Panc1 (cell line): ENCODE measurements around the gene ABCF3. TPM values are rescaled to one million over a fixed set of nuclear protein-coding genes. Genes with fewer than 3 reads are reported as not detected.

Experiments
- ATAC-seq: fragments of 200-7000 bp; cut with Tn5 transposase; 2 replicates; pipeline ENCODE4 v1.9.1; 2020; ENCODE audit warnings: mild to moderate bottlenecking, moderate library complexity
- BruUV-seq: library from RNA; stranded (reverse); fragments of 400-500 nt; replicated peaks from 2 replicates; lab custom pipeline; 2021; lab: Mats Ljungman, UMichigan
- CTCF ChIA-PET: fragments of 300-600 bp; sonication (Branson Sonifier 250); formaldehyde crosslinking; loops from one replicate; lab custom pipeline; 2022; ENCODE audit warnings: antibody characterized with exemption; lab: Charles Lee
- POLR2A ChIA-PET: fragments of 300-600 bp; sonication (Branson Sonifier 250); formaldehyde crosslinking; loops from one replicate; lab custom pipeline; 2022; ENCODE audit warnings: antibody characterized with exemption; lab: Charles Lee
- DNase-seq: peaks from one replicate; pipeline ENCODE4 v3.0.0-alpha.2; 2010; ENCODE audit warnings: low read depth, low spot score
- H3K27ac ChIP-seq: 2 replicates; pipeline ENCODE4 v1.5.1; 2011; ENCODE audit warnings: mild to moderate bottlenecking, low read length, inconsistent platforms
- H3K27me3 ChIP-seq: fragments of 200-500 bp; sonication (Bioruptor generic); 2 replicates; pipeline ENCODE4 v1.6.0; 2014; ENCODE audit warnings: low read length, inconsistent platforms; ENCODE audit not compliant: control insufficient read depth, insufficient read depth
- H3K36me3 ChIP-seq: fragments of 200-500 bp; sonication (Bioruptor generic); 2 replicates; pipeline ENCODE4 v1.5.1; 2014; ENCODE audit warnings: inconsistent platforms, mild to moderate bottlenecking, low read length, moderate library complexity; ENCODE audit not compliant: control insufficient read depth, insufficient read depth
- H3K4me1 ChIP-seq: 2 replicates; pipeline ENCODE4 v1.5.1; 2011; ENCODE audit warnings: inconsistent platforms, mild to moderate bottlenecking, low read length, moderate library complexity; ENCODE audit not compliant: control insufficient read depth, insufficient read depth
- H3K4me3 ChIP-seq, 2 experiments: 2 replicates each; pipeline ENCODE4 v1.5.1; 2011 to 2012; ENCODE audit warnings: low read depth in 2 of 2, low read length in 2 of 2, mild to moderate bottlenecking in 2 of 2, inconsistent platforms in 1 of 2, moderate library complexity in 1 of 2
- H3K9me3 ChIP-seq: fragments of 200-500 bp; sonication (Bioruptor generic); 2 replicates; pipeline ENCODE4 v1.5.1; 2014; ENCODE audit warnings: low read depth, mild to moderate bottlenecking, inconsistent platforms, low read length, moderate library complexity; ENCODE audit not compliant: control insufficient read depth, insufficient read depth
- POLR2AphosphoS5 ChIP-seq: IDR thresholded peaks from 2 replicates; pipeline ENCODE4 v1.6.1; 2012; ENCODE audit warnings: mild to moderate bottlenecking, low read depth, low read length, moderate library complexity
- SIN3A ChIP-seq: IDR thresholded peaks from 2 replicates; pipeline ENCODE4 v1.6.1; 2012; ENCODE audit warnings: low read depth, mild to moderate bottlenecking, low read length, moderate library complexity, borderline replicate concordance; ENCODE audit not compliant: insufficient read depth
- TCF7L2 ChIP-seq: IDR thresholded peaks from 2 replicates; pipeline ENCODE4 v1.6.1; 2011; ENCODE audit warnings: mild to moderate bottlenecking, low read depth, low read length, inconsistent platforms
- in situ Hi-C: cut with HindIII; loops from 2 replicates; pipeline ENCODE4 v1.10.0; 2016; ENCODE audit warnings: low sequenced_read_pairs, low pct_unique_long_range_greater_than_20kb
- intact Hi-C: fragments of 100-400 bp; cut with micrococcal nuclease; formaldehyde crosslinking; loops from one replicate; pipeline ENCODE4 v1.10.0; 2022; ENCODE audit not compliant: unreplicated experiment
- total RNA-seq: library from RNA; stranded (reverse); gene quantifications from one replicate; pipeline ENCODE4 v1.2.1, GENCODE V29; 2021; ENCODE audit not compliant: unreplicated experiment
- TF ChIP-seq, protein P1 (sequence below), 2 experiments: IDR thresholded peaks; 2 replicates each; pipeline ENCODE4 v1.6.1; 2011 to 2012; ENCODE audit warnings: low read depth in 2 of 2, control low read depth in 1 of 2, low read length in 1 of 2, mild to moderate bottlenecking in 1 of 2, moderate library complexity in 1 of 2; ENCODE audit not compliant: insufficient read depth in 1 of 2
- TF ChIP-seq, protein P2 (sequence below): fragments of 450-650 bp; IDR thresholded peaks from 2 replicates; pipeline ENCODE4 v1.5.1; 2017; ENCODE audit warnings: mild to moderate bottlenecking

ABCF3 gene
- total RNA-seq, 1 experiment from 2014 or later = 101 TPM

DNA sequence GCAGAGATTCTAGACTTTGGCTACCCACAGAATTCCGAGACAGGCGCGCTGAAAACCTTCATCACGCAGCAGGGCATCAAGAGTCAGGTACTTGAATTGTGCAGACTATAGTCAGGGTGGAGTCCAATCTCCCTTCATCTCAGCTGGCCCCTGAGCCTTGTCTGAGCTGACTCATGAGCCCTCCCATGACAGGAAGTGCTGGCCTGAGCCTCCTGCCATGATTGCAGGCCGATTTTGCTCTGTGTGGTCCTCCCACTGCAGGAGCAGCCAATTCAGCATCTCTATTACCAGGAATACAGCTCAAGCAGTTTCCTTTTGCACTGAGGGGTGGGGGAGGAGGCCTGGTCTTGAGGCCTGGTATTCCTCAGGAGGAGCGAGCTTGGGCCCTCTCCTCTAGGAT is 5.8 kb upstream of the ABCF3 start:
- intact Hi-C loops (no loop called here), in situ Hi-C loops (no loop called here)
- Histone ChIP-seq H3K4me3 (no peak overlapping the region), H3K9me3 (no peaks in the 10 kb centered on the region), H3K36me3 (peaks cover 26% of the 10 kb centered on the region), H3K4me1 (peaks cover 19% of the 10 kb centered on the region), H3K27me3 (no peaks in the 10 kb centered on the region), H3K27ac (no peak overlapping the region)
- ATAC-seq = no peak
- ChIA-PET POLR2A (no interaction called here), CTCF (no interaction called here)
- TF ChIP-seq TCF7L2 = no peak
- TF ChIP-seq SIN3A = no peak
- TF ChIP-seq, protein P1, sequence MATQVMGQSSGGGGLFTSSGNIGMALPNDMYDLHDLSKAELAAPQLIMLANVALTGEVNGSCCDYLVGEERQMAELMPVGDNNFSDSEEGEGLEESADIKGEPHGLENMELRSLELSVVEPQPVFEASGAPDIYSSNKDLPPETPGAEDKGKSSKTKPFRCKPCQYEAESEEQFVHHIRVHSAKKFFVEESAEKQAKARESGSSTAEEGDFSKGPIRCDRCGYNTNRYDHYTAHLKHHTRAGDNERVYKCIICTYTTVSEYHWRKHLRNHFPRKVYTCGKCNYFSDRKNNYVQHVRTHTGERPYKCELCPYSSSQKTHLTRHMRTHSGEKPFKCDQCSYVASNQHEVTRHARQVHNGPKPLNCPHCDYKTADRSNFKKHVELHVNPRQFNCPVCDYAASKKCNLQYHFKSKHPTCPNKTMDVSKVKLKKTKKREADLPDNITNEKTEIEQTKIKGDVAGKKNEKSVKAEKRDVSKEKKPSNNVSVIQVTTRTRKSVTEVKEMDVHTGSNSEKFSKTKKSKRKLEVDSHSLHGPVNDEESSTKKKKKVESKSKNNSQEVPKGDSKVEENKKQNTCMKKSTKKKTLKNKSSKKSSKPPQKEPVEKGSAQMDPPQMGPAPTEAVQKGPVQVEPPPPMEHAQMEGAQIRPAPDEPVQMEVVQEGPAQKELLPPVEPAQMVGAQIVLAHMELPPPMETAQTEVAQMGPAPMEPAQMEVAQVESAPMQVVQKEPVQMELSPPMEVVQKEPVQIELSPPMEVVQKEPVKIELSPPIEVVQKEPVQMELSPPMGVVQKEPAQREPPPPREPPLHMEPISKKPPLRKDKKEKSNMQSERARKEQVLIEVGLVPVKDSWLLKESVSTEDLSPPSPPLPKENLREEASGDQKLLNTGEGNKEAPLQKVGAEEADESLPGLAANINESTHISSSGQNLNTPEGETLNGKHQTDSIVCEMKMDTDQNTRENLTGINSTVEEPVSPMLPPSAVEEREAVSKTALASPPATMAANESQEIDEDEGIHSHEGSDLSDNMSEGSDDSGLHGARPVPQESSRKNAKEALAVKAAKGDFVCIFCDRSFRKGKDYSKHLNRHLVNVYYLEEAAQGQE (IDR thresholded peaks at IDR 0.05; ENCODE audit: insufficient read depth in 1 of 2, low read depth in 2 of 2, low read length in 1 of 2) = no peak
- TF ChIP-seq, protein P2, sequence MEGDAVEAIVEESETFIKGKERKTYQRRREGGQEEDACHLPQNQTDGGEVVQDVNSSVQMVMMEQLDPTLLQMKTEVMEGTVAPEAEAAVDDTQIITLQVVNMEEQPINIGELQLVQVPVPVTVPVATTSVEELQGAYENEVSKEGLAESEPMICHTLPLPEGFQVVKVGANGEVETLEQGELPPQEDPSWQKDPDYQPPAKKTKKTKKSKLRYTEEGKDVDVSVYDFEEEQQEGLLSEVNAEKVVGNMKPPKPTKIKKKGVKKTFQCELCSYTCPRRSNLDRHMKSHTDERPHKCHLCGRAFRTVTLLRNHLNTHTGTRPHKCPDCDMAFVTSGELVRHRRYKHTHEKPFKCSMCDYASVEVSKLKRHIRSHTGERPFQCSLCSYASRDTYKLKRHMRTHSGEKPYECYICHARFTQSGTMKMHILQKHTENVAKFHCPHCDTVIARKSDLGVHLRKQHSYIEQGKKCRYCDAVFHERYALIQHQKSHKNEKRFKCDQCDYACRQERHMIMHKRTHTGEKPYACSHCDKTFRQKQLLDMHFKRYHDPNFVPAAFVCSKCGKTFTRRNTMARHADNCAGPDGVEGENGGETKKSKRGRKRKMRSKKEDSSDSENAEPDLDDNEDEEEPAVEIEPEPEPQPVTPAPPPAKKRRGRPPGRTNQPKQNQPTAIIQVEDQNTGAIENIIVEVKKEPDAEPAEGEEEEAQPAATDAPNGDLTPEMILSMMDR = no peak
- TF ChIP-seq POLR2AphosphoS5 = no peak
- DNase-seq = no peak
- BruUV-seq = no TSS peak

DNA sequence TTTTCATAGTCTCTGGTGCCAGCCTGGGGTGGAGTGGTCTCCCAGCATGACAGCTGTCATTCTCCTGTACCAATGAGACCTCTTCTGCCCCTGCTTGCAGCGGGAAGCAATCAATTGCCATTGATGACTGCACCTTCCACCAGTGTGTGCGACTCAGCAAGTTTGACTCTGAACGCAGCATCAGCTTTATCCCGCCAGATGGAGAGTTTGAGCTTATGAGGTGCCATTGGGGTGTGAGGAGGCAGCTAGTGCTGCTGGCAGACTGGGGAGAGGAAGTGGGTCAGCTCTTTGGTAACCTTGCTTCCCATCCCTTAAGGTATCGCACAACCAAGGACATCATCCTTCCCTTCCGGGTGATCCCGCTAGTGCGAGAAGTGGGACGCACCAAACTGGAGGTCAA is 4.4 kb upstream of the ABCF3 start:
- ChIA-PET POLR2A (interaction anchor here (0.5 kb wide), 1 partner anchor 44 kb away, joined by 5 read pairs; no protein-coding TSS in a partner anchor), CTCF (no interaction called here)
- H3K36me3 ChIP-seq = peaks cover 31% of the 10 kb centered on the region
- ATAC-seq (no peak), DNase-seq (no peak)
- TF ChIP-seq SIN3A (no peak), POLR2AphosphoS5 (no peak), TCF7L2 (no peak)
- TF ChIP-seq, protein P2 = no peak
- TF ChIP-seq, protein P1 (IDR thresholded peaks at IDR 0.05; ENCODE audit: insufficient read depth in 1 of 2, low read depth in 2 of 2, low read length in 1 of 2) = no peak
- in situ Hi-C loops = no loop called here
- peaks cover 11% of the 10 kb centered on the region for H3K4me1 ChIP-seq
- no TSS peak for BruUV-seq
- no peaks in the 10 kb centered on the region for H3K27me3 ChIP-seq
- intact Hi-C loops = no loop called here
- no peak overlapping the region for H3K27ac ChIP-seq
- no peak overlapping the region for H3K4me3 ChIP-seq
- no peaks in the 10 kb centered on the region for H3K9me3 ChIP-seq
